ENCODE measurements around the gene EPHB3.
"Not testable (repeated sequence)": the region's sequence is repeated elsewhere in the genome, so short reads cannot be mapped to it uniquely, and the experiment has no call there.

EPHB3 gene

DNA sequence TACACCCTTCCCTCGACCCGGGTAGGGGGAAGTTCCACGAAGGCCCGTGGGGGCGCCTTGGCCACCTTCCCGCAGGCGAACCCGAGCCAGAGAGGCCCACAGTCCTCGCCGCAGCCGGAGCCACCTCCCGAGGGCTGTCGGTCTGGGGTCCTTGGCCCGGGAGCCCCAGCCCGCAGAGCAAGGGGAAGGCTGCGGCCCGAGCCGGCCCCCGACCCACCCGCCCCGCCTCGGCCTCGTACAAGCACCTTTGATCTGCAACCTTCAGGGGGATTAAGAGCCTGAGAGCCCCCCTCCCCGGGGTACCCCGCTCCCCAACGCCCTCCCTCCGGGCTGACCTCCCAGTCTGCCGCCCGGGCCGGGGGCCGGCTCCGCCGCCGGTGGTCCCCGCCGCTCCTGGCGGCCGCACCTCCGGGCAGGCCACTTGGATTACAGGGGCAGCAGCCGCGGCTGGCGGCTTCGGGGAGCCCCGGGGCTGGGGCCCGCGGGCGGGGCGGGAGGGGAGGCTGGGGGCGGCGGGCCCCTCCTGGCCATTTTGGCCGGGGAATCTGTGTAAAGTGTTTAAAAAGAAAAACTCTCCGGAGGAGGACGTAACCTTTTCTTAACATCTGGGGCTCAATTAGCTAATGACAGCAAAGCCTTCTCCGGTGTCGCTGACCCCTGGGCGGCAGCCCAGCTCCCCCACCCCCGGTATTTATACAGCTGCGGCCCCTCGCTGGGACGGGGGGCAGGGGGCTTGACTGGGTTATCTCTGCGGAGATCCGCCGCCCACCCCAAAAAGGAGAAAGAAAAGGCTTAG, 40.2 kb downstream of the EPHB3 start:
- no peak for DNase-seq

DNA sequence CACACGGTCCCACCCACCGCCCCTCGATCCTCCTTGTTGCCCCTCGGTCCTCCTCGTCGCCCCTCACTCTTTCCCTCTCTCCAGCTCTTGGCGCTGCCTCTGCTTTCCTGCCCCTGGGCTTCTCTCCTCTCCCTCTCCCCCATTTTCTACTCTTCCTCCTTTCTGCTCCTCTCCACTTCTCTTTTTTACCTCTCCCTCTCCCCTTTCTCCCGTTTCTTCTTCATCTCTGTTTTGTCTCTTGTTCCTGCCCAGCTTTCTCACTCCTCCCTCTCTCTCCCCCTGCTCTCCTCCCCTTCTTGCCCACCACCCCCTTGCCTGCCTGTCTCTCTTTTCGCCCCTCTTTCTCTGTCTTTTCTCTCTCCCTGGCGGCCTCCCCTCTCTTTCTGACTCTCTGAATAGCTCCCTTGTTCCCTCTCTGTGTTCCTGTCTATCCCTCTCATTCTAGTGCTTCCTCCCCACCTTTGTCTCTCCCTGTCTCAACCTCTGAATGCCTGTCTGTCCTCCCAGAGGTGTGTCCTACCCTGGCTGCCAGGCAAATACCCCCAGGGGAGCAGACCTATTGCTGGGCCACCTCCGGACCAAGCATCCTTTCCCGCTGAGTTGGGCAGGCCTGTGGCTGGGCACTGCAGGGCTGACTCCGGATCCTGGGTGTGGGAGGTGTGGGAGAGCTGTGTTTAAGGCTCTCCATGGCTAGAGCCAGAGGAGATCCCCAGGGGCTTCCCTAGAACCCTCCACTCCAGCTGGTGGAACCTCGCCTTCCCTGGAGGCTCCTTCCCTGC, 41.0 kb downstream of the EPHB3 start:
- DNase-seq, result no peak

DNA sequence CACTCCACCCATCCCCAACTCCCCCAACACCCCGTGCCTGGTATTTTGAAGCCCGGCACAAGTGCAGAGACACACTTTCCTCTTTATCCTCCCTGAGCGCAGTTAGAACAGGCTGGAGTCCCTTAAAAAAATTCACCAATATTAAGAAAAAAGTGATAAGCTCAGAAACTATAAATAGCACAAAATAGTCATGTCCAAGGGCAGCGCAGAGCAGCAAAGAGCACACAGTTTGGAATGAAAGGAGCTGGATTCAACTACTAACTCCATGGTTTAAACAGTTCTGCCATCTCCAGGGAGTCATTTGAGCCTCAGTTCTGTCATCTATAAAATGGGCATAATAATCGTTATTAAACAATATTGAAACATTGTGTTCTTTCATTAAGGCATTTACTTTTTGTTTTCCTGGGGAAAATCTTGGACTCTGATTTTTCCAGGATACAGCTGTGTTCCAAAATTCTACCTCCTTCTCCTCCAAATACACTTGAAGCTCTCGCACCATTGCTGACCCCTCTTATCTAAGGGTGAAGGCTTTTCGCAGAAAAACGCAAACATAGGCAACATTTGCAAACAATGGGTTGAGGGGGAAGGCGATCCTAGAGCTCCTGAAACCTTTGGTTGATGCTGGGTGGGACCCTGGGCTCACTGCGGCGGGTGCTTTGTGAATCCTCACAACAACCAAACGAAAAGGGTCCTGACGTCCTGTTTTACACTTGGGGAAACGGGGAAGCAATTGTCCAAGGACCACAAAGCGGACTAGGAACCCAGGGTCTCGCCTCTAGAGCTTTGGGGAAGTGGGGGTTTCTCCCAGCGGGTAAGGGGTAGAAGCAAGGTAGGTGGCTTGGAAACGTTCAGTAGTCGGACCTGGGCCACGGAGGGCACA, 41.8 kb downstream of the EPHB3 start:
- DNase-seq, result no peak

DNA sequence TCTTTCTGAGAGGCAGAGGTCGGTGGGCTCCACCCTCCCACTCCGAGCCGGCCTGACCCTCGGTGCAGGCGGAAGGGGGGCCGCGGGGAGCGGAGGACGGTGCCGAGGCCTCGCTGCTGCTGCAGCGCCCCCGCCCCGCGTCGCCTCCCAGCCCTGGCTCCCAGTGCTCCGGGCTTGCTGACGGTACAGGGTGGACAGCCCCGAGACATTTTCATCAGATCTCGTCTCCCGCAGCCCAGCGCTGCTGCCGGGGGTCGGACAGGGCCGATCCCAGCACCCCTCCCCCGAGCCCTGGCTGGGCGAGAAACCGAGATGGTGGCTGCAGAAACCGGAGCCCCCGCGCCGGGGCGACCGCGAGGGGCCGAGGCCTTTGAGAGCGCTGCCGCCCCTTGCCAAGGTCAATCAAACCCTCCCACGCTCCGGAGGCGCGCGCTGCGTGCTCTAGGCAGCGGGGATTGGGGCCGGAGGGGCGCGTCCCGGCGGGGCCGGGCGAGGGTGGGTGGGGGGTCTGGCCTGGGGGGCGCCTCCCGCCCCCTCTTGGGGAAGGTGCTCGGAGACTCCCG, 42.5 kb downstream of the EPHB3 start:
- DNase-seq, result no peak

DNA sequence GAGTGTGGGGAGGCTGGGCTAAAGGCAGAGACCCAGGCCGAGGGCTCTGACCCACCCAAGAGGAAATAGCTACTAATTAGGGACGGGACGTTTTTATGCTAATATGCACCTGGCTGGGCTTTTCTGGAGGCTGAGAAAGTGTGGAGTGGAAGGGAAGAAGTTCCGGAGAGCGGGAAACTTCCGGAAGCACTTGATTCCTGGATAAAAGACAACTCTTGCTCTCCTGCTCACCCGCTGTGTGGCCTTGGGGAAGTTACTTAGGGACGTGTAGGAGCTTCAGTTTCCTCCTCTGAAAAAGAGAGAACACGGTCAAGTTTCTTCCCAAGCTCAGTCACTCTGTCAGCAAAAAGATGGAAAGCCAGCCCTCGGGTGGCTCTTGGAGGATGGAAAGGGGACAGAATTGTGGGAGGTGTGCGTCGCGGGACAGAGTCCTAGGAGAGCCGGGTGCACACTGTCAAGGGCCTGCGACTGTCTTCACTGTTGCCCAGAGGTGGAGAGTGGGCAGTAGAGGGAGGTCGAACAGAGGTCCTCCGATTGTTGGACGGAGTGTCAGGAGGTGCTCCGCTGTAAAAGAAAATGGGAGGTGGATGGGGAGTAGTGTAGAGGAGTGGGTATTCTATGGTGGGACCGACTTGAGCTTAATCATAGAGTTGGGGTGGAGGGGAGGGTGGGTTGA, 43.2 kb downstream of the EPHB3 start:
- DNase-seq, result no peak

DNA sequence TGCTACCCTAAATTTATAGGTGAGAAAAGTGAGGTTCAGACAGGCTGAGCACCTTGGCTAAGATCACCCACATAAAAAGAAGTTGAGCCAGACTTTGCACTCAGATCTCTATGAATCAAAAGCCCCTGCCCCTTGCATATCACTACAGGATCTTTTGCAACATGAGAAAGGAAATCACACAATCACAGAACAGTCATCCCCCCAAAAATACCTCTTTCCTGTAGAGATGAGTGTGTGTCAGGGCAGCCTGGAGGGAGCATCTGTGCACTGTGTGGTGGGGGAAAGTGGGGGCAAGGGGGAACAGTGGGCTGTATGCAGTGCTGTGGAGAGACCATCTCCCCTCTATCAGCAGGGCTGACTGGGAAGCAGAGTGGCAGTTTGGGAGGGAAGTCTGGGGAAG, 46.6 kb downstream of the EPHB3 start:
- DNase-seq, result no peak

DNA sequence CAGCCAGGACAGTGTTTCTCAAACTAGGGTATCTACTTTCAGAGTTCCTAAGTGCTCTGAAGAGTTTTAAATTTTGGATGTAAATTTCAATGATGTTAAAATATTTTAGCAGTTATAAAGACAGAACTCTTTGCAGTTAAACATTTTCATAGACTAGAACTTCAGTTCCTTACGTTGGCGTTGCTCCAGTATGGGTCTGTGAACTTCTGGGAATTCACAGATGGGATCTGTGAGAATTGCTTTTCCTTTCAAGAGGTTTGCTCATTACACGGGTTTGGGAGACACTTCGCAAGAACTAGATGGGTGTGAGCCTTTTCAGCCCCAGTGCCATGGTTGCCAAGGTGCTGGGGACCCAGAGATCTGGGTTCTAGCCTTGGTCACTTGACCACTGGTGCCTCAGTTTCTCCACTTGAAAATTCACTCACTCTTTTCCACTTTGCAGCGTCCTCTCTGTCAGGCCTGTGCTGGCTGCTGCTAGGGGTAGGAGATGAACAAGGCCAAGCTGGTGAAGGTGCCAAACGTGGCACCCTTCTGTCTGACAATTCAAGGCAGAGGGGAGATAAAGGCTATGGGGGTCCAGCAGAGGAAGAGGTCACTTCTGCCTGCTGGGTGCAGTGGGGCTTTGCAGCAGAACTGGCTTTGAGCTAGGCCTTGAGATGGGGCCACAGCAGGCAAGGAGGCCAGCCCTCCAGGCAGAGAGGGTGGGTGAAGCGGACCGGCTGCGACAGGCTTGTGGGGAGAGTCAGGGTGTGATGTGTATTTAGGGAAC, 48.1 kb downstream of the EPHB3 start:
- no peak for DNase-seq

DNA sequence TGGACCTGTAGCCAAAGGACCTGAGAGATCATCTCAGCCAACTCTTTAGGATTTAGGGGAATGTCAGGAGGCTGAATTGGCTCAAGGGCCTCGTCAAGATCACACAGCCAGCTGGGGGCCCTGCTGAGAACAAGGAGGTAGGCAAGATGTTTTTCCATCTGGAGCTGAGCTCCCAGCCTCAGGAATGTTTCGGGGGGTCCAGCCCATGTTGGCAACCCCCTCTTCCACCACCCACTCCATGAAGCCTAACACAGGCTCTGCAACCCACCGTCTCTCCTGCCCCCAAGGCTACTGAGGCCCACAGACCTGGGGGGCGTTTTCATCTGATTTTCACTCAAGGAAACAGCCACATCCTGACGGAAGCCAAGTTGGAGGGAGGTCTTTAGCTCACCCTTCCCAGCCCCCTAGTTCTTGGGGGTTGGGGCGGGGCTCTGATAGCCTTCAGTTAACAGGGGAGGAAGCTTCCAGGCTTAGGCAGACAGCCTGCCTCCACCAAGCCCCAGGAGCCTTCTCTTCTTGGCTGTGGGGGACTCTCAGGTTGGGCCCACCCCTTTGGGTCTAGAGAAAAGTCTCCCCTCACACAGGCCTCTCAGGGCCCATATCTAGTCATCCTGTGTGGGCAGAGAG, 48.8 kb downstream of the EPHB3 start:
- no peak for DNase-seq

DNA sequence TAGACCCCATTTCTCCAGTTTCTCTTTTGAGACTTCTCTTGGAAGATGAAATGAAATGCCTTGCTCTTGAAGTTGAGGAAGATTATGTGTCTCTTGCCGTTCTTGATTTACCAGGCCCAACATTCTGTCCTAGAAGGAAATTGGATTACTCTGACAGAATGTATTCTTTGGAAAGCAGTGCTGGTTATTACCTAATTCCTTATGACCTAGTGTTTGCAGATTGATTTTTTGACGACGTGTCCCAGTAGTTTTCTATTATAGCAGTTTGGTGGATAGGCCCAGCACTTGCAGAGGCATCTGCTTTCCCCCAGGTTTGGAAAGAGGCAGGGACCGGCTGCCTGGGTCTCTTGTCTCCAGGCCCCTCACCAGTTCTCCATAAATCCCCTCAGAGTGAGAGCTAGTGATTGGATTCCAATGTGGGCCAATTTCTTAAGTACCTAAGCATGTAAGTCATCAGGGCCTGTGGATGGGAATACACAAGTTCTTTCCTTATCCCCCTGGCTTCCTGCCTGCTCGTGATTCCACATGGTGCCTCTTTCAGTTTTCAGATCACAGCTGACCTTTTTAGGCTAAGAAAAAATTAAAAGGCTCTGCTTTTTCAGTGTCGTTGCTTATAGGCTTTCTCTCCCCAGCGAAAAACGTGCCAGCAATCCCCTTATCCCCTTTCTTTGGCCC, 50.2 kb downstream of the EPHB3 start:
- no peak for DNase-seq

DNA sequence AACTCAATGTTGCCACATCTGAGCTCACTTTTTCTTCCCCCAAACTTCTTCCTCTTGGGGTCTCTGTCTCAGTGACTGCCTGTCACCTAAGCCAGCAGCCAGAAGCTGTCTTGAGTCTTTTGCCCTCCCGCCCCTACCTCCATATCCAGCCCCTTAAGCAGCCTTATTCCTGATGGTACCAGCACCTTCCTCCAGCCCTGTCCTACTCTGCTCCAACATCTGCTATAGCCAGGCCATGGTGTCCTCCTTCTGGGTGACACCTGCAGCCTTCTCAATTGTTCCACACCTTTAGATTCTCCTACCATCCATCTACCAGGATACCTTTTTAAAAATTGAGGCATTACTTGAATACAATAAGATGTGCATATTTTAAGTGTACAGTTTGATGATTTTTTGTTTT, 53.8 kb downstream of the EPHB3 start:
- no peak for DNase-seq

DNA sequence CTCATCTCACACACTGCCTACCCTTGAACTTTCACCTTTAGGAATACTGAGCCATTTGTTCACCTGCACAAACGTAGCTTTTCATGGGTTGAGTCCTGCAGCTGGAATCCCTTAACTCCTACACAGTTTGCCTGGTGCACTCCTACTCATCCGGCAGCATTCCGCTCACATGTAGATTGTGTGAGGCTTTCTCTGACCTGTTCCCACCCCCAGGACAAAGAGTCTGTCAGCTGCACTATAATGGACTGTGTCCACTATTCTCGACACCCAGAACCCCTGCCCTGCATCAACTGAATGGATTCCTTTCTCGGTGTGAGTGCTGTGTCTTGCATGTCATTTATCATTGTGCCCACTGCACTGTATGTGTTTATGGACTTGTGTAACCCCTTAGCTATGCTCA, 54.9 kb downstream of the EPHB3 start:
- DNase-seq, result no peak

DNA sequence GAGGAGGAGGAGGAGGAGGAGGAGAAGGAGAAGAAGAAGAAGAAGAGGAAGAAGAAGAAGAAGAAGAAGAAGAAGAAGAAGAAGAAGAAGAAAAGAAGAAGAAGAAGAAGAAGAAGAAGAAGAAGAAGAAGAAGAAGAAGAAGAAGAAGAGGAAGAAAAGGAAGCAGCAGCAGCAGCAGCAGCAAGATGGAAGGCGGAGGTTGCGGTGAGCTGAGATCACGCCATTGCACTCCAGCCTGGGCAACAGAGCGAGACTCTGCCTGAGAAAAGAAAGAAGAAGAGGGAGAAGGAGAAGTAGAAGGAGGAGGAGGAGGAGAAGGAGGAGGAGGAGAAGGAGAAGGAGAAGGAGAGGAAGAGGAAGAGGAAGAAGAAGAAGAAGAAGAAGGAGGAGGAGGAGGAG, 55.7 kb downstream of the EPHB3 start:
- DNase-seq, result not testable (repeated sequence)

DNA sequence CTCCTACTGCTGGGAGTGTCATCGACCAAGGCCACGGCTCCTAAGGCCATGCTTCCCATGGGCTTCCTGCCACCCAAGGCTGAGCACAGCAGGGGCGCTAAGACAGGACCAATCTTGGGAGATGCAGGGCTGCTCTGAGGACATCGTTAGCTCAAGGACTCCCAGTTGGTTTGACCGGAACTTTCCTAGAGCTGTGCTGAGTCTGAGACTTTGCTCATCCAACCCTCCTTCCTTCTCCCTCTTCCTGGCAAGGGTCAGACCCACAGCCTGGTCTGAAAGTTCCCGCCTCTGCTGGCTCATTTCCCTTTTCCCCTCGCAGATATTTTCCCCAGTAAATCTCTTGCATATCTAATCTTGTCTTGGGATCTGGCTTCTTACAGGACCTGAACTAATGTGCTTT, 57.2 kb downstream of the EPHB3 start:
- DNase-seq, result no peak

DNA sequence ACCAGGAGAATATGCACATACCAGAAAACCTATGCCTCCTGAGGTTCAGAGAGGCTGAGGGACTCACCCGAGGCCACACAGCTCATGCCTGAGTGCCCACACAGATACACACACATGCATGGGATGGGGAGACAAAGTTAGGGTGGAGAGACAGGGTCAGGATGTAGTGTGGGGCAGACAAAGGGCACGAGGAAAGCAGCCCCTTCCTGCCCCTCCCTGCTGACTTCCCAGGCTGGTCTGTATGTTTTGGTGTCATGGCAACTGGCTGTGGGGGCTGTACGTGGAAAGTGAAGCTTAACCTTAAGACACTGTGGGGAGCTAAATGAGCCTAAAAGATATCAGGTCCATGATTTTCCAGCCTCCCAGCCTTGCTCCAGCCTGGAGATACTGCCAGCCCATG, 57.8 kb downstream of the EPHB3 start:
- no peak for DNase-seq

DNA sequence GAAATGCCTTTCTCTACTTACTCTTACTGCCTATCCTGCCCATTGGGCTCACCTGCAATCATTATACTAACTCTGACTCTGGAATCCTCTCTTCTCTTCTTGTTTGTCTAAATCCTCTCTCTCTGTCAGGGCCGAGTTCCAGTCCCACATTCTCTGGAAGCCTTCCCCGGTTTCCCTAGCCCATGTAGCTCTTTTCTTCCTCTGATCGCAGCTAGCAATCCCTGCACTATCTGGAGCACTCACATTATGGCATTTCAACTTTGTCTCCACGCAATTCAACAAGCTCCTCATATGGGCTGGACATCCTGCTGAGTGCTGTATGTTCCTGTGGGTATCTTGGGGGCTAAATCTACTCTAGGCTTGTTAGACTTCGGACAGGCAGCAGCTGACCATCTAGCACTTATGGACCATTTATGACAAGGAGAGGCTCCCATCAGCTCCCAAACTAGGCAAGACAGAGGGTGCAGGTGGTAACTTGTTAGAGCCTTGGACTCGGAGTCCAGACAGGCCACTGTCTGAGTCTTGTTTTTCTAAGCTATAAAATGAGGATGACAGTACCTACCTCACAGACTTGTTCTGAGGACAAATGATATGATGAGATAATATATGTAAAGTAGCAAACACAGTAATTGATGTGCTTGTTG, 58.3 kb downstream of the EPHB3 start:
- no peak for DNase-seq

DNA sequence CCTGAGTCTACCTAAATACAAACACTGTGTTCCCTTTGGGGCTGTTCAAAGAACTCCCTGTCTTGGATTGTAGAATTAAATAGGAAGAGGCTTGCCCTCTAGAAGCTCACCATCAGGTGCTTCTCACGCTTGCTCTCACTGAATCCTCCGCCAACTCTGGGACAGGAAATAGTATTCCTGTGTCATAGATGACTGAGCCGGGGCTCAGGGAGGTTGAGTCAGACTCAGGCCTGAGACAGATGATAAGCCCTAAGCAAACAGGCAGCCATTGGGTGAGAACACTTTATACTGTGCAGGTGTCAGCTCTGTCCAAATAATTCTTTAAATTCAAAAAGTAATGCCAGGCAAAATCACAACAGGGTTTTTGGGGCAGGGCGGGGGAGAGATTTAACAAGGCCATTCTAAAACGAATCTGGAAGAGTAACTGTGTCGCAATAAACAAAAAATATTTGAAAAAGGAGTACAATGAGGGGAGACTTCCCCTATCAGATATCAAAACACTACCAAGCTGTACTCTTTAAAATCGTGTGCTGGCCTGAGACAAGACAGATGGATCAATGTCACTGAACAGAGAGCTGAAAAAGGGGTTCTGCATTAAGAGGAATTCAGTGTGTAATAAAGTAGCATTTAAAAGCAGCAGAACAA, 59.0 kb downstream of the EPHB3 start:
- DNase-seq, result no peak

DNA sequence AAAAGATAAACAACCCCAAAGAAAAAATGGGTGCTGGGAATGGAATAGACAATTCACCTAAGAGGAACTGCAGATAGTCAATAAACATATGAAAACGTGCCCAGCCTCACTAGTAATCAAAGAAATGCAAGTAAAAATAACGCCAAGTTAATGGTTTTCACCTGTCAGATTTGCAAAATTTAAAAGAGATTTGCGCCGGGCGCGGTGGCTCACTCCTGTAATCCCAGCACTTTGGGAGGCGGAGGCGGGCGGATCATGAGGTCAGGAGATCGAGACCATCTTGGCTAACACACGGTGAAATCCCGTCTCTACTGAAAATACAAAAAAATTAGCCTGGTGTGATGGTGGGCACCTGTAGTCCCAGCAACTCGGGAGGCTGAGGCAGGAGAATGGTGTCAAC, 60.6 kb downstream of the EPHB3 start:
- not testable (repeated sequence) for DNase-seq

DNA sequence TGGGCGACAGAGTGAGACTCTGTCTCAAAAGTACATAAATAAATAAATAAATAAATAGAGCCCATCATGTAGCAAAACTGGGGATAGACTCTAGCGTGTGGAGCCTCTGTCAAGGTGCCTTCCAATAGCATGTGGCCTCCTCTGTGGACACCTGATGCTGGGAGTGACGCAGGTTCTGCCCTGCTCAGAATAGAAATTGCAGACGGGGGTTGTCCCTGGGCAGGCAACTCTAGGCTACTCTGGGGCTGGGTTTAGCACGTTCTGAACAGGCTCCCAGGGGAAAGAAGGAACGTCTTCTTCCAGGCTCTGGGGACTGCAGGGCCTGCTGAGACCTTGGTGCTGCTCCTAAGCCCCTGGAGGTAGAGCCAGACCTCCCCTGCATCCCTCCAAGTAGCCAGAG, 65.3 kb downstream of the EPHB3 start:
- no peak for DNase-seq

DNA sequence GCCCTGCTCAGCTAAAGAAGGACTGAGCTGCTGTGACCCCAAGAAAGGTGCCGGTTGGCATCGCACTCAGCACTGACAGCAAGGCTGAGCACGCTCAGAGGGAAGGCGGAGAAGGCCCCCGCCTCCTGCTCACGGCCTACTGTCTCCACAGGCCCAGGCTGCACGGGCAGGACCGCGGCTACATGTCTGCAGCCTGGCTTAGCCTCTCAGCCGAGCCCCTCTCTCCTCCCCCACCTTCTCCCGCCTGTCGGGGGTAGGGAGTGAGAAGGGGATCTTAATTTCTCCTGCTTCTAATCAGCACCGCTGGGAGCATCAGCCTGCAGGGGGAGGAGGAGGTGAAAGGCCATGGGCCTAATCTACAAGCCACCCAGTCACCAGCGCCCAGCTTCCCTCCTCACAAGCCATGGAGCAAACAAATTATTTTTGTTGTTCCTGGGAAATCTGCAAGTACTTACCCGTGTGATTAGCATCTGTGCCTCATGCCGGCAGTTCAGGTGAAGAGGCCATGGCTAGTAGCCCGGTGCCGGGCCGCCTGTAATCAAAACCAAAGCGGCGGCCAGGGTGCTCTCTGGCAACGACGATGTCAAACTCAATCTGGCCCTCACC, 68.1 kb downstream of the EPHB3 start:
- DNase-seq, result no peak

Measured in NCI-H1105 (cell line).